Gastrocnemius medialis (tissue), 4 donors: ENCODE measurements around the gene ITGA2B.

Experiments used
- CTCF ChIP-seq, 5 experiments: fragments of 450-650 bp in 3 of 5; fragments of 200-600 bp in 2 of 5; sonication (generic) in 2 of 5; IDR thresholded peaks in 4 of 5; conservative IDR thresholded peaks in 1 of 5; 1 replicate in 4 of 5; 2 replicates in 1 of 5; pipeline ENCODE4 v1.5.1; 2016 to 2019; ENCODE audit warnings: antibody characterized with exemption in 5 of 5, mild to moderate bottlenecking in 3 of 5, moderate library complexity in 3 of 5
- POLR2A ChIP-seq, 2 donors: fragments of 450-650 bp; IDR thresholded peaks; one replicate each; pipeline ENCODE4 v1.6.1; 2017; ENCODE audit warnings: antibody characterized with exemption in 2 of 2, mild to moderate bottlenecking in 2 of 2, moderate library complexity in 2 of 2

DNA sequence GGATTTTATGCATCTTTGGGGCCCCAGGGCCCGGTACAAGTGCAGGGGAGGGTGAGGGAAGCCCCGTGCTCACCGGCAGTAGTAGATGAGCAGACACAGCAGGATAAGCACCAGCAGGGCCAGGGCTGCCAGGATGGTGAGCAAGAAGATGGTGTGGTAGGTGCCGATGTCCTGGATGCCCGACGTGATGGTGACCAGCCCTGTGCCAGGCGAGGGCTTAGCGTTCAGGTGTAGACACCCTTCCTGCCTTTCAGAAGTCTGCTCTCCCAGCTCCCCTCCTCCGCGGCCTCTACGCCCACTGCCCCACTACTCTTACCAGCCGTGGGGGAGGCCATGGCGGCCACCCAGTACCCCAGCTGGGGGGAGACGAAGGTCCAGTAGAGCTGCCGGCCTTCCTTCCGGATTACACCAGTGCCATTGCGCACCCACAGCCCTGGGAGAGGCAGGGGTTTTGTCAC, 33.8 kb downstream of the ITGA2B start:
- TF ChIP-seq CTCF (IDR thresholded peaks at IDR 0.05 in 4 of 5, conservative IDR thresholded peaks at IDR 0.05 in 1 of 5) (no peak), POLR2A (IDR thresholded peaks at IDR 0.05) (no peak)
